Neutrophil (primary cell): ENCODE results near the gene CMBL.

Source experiments
- H3K27ac ChIP-seq: fragments of 200-600 bp; sonication (generic); 2 replicates; pipeline ENCODE4 v1.5.1; 2016; ENCODE audit warnings: mild to moderate bottlenecking, moderate library complexity
- H3K27me3 ChIP-seq: fragments of 200-600 bp; sonication (generic); 2 replicates; pipeline ENCODE4 v1.6.0; 2016; ENCODE audit warnings: mild to moderate bottlenecking
- H3K36me3 ChIP-seq: fragments of 200-600 bp; sonication (generic); 2 replicates; pipeline ENCODE4 v1.5.1; 2017
- H3K4me1 ChIP-seq, 2 experiments: fragments of 200-600 bp in 1 of 2; sonication (generic) in 1 of 2; 1 replicate in 1 of 2; 2 replicates in 1 of 2; pipeline versions ENCODE4 v1.5.1 to v1.6.1; 2013 to 2016; ENCODE audit warnings: low read depth in 1 of 2, low read length in 1 of 2, mild to moderate bottlenecking in 1 of 2, moderate library complexity in 1 of 2; ENCODE audit not compliant: control insufficient read depth in 1 of 2, insufficient read depth in 1 of 2
- H3K4me3 ChIP-seq, 2 experiments: fragments of 200-600 bp in 1 of 2; sonication (generic) in 1 of 2; 1 replicate in 1 of 2; 2 replicates in 1 of 2; pipeline ENCODE4 v1.5.1; 2013 to 2016; ENCODE audit warnings: low read depth in 1 of 2, low read length in 1 of 2, mild to moderate bottlenecking in 1 of 2, moderate library complexity in 1 of 2
- H3K9me3 ChIP-seq: fragments of 200-600 bp; sonication (generic); 2 replicates; pipeline ENCODE4 v1.5.1; 2016
- TF ChIP-seq, protein P1 (sequence below): fragments of 200-600 bp; sonication (generic); IDR thresholded peaks from 2 replicates; pipeline ENCODE4 v1.5.1; 2016; ENCODE audit warnings: antibody characterized with exemption

CMBL gene

DNA sequence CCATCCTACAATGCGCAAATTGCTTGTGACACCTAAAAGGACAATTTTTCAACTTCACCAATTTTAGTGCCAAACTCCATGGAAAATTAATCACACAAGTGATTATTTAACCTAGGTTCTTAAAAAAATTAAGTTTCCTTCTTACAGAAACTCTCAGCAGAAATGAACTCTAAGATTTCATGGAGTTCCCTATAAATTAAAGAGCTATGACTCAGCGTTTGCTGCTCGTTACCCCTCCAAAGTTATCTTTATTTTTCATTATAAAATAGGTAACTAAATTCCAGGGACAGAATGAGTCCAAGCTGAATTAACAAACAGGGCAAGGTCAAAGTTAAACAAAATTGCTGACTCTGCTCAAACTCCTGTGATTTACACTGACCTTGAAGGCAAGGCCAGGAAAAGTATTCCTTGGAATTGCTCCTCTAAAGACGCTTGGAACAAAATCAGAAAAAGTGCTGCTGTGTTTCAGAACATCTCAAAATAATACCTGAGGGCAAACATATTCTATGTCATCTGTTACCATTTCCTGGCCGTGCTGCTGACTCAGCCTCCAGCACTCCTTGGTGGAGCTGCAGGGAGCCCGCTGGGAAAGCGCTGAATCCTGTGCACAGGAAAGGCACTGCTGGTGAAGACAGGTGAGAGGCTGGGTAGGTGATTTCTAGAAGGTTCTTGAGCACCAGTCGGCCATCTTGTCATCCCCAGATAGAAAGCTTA lies 2.5 kb upstream of the CMBL start:
- H3K4me1 ChIP-seq, result peaks cover 6% of the 10 kb centered on the region in 2 experiments
- no peak overlapping the region for H3K4me3 ChIP-seq

DNA sequence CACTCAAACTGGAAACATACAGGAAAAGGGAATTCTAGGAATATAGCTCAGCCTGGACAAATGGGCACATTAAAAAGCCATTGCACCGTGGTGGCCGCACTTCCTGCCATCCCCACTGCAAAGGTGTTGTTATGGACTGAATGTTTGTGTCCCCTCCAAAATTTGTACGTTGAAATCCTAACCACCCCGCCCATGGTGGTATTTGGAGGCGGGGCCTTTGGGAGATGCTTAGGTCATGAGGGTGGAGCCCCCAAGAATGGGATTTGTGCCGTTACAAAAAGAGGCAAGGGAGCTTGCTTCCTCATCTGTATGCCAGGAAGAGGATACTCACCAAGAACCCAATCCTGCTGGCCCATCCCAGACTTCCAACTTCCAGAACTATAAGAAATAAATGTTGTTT lies 1.1 kb upstream of the CMBL start:
- Histone ChIP-seq H3K27ac (no peak overlapping the region), H3K4me3 (no peak overlapping the region), H3K27me3 (peaks cover 51% of the 10 kb centered on the region), H3K36me3 (no peaks in the 10 kb centered on the region), H3K9me3 (no peaks in the 10 kb centered on the region), H3K4me1 (peaks cover 6% of the 10 kb centered on the region in 2 experiments)
- TF ChIP-seq, protein P1, sequence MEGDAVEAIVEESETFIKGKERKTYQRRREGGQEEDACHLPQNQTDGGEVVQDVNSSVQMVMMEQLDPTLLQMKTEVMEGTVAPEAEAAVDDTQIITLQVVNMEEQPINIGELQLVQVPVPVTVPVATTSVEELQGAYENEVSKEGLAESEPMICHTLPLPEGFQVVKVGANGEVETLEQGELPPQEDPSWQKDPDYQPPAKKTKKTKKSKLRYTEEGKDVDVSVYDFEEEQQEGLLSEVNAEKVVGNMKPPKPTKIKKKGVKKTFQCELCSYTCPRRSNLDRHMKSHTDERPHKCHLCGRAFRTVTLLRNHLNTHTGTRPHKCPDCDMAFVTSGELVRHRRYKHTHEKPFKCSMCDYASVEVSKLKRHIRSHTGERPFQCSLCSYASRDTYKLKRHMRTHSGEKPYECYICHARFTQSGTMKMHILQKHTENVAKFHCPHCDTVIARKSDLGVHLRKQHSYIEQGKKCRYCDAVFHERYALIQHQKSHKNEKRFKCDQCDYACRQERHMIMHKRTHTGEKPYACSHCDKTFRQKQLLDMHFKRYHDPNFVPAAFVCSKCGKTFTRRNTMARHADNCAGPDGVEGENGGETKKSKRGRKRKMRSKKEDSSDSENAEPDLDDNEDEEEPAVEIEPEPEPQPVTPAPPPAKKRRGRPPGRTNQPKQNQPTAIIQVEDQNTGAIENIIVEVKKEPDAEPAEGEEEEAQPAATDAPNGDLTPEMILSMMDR, result no peak

More for the DNA sequence above, 2.5 kb upstream of the CMBL start:
- Histone ChIP-seq H3K27me3 (peaks cover 47% of the 10 kb centered on the region), H3K27ac (no peak overlapping the region), H3K36me3 (no peaks in the 10 kb centered on the region), H3K9me3 (no peaks in the 10 kb centered on the region)
- TF ChIP-seq, protein P1, result no peak

DNA sequence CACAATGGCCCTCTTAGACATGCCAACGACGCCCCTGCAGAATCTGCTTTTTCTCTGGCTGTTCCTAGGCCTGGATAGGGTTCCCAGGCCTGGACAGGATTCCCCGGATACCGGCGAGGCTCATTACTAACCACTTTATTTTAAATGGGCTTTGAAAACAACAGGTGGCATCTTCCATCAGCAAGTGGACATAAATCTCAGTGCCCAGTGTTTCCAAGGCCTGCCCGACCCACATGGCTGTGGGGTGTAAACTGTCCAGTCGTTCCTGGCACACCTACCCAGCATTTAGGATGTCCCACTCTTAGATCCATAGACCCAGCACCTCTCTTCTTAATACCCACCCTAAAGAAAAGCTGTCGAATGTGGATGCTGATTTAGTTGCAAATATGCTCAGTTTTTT lies 896 bp downstream of the CMBL start:
- H3K27ac ChIP-seq, result no peak overlapping the region
- peaks cover 6% of the 10 kb centered on the region in 2 experiments for H3K4me1 ChIP-seq
- H3K27me3 ChIP-seq, result peaks cover 51% of the 10 kb centered on the region
- no peak overlapping the region for H3K4me3 ChIP-seq
- H3K9me3 ChIP-seq, result no peaks in the 10 kb centered on the region
- TF ChIP-seq, protein P1, result no peak
- no peaks in the 10 kb centered on the region for H3K36me3 ChIP-seq

DNA sequence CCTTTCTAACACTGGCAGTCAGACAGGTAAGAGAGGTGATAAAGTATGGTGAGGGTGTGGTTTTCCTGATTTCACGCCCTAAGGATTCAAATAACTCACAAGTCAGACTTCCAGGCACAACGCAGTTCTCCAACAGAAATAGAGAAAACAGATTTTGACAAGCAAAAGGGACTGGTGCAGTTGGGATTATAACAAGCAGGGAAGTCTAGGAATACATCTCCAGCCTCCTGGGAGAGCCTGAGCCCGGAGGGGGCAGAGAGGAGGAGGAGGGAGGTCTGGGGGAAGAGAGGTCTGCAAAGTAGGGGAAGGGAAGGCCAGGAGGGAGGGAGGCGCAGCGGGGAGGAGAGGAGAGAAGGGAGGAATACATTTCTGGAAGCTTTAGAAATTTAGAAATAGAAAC lies 1.6 kb downstream of the CMBL start:
- TF ChIP-seq, protein P1, result no peak
- Histone ChIP-seq H3K27me3 (peaks cover 51% of the 10 kb centered on the region), H3K36me3 (no peaks in the 10 kb centered on the region), H3K4me3 (no peak overlapping the region), H3K27ac (no peak overlapping the region), H3K9me3 (no peaks in the 10 kb centered on the region), H3K4me1 (peaks cover 6% of the 10 kb centered on the region in 2 experiments)

DNA sequence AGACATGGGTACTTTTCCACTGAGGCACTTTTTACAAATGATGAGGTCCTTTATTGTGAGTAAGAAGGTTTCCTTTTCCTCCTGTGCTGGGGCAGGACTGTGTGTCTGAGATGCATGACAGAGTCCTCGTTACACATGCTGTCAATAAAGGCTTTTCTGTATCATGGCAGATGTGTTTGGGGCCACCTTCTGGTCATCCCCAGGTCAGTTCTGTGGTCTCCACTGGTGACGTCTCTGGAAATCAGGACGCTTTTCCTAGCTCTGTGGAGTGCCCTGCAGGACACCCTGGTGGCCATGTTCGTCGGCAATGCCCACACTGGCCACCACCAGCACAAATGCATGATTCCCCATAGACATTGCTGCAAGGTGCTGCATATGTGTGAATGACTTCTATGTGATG lies 2.8 kb downstream of the CMBL start:
- Histone ChIP-seq H3K36me3 (no peaks in the 10 kb centered on the region), H3K4me1 (peaks cover 6% of the 10 kb centered on the region in 2 experiments), H3K27ac (no peak overlapping the region), H3K9me3 (no peaks in the 10 kb centered on the region), H3K4me3 (no peak overlapping the region), H3K27me3 (peaks cover 50% of the 10 kb centered on the region)
- TF ChIP-seq, protein P1, result no peak
